Urinary bladder (tissue), 4 donors: Measurements from ENCODE around the gene SHISA7. TPM values are rescaled to one million over a fixed set of nuclear protein-coding genes. Genes with fewer than 3 reads are reported as not detected.

Experiments
- DNase-seq: peaks from one replicate; pipeline ENCODE4 v3.0.0-alpha.2; 2015; ENCODE audit errors: extremely low spot score
- H3K27ac ChIP-seq: one replicate; pipeline ENCODE4 v1.5.1; 2013; ENCODE audit warnings: low read depth, mild to moderate bottlenecking, moderate library complexity
- H3K36me3 ChIP-seq: one replicate; pipeline ENCODE4 v1.6.1; 2013; ENCODE audit warnings: mild to moderate bottlenecking, moderate library complexity; ENCODE audit not compliant: insufficient read depth
- H3K4me1 ChIP-seq: one replicate; pipeline ENCODE4 v1.6.1; 2013; ENCODE audit warnings: mild to moderate bottlenecking, moderate library complexity; ENCODE audit not compliant: insufficient read depth
- H3K4me3 ChIP-seq: one replicate; pipeline ENCODE4 v1.5.1; 2013; ENCODE audit warnings: low read depth, low read length
- WGBS: extraction: QIAGEN DNeasy Blood & Tissue Kit; methylation state at CpG from one replicate; pipeline ENCODE4 v1.1.7; 2013; 5-methylcytosine and 5-hydroxymethylcytosine counted together
- polyA plus RNA-seq: library from polyadenylated mRNA; stranded (reverse); fragments of 200-250 nt; gene quantifications from one replicate; pipeline ENCODE4 v1.2.3, GENCODE V29; 2013
- total RNA-seq: library from RNA; depleted of rRNA; stranded (reverse); fragments of >200 nt; gene quantifications from one replicate; pipeline ENCODE4 v1.2.3, GENCODE V29; 2014
- donor health status: healthy with polysubstance abuse.
- donor health status: healthy.

Gene SHISA7
- total and polyA plus RNA-seq, 2 donors: 0.05 to 0.16 TPM

- no peak overlapping the region for H3K27ac ChIP-seq
- 88% methylated on average over 12 of the region's 12 CpGs for WGBS
- H3K36me3 ChIP-seq: no peaks in the 10 kb centered on the region
- DNase-seq: no peak
- no peaks in the 10 kb centered on the region for H3K4me1 ChIP-seq
- H3K4me3 ChIP-seq: no peak overlapping the region
Observed at GRCh38 chr19:55398200-55398925, 44.7 kb downstream of the SHISA7 start.

- no peak for DNase-seq
- H3K4me1 ChIP-seq: peaks cover 3% of the 10 kb centered on the region
- no peak overlapping the region for H3K4me3 ChIP-seq
- WGBS: 64% methylated on average over 18 of the region's 18 CpGs
- H3K27ac ChIP-seq: peak overlapping the region; percentile 35
- H3K36me3 ChIP-seq: no peaks in the 10 kb centered on the region
Observed at GRCh38 chr19:55392820-55393761, 50.0 kb downstream of the SHISA7 start.

- peaks cover 3% of the 10 kb centered on the region for H3K4me1 ChIP-seq
- H3K4me3 ChIP-seq: no peak overlapping the region
- no peak overlapping the region for H3K27ac ChIP-seq
- 75% methylated on average over 18 of the region's 18 CpGs for WGBS
- no peaks in the 10 kb centered on the region for H3K36me3 ChIP-seq
- no peak for DNase-seq
Observed at GRCh38 chr19:55391702-55392615, 51.1 kb downstream of the SHISA7 start.

- H3K4me3 ChIP-seq: no peak overlapping the region
- no peaks in the 10 kb centered on the region for H3K36me3 ChIP-seq
- 74% methylated on average over 12 of the region's 12 CpGs for WGBS
- no peak for DNase-seq
- H3K27ac ChIP-seq: no peak overlapping the region
- H3K4me1 ChIP-seq: peaks cover 3% of the 10 kb centered on the region
Observed at GRCh38 chr19:55391191-55391670, 51.9 kb downstream of the SHISA7 start.

GRCh38 chr19:55390461-55390880 lies 52.6 kb downstream of the SHISA7 start:
- 67% methylated on average over 7 of the region's 7 CpGs for WGBS
- H3K36me3 ChIP-seq: no peaks in the 10 kb centered on the region
- no peak overlapping the region for H3K27ac ChIP-seq
- H3K4me1 ChIP-seq: peaks cover 3% of the 10 kb centered on the region
- no peak for DNase-seq
- H3K4me3 ChIP-seq: no peak overlapping the region

- WGBS: 81% methylated on average over 21 of the region's 21 CpGs
- Histone ChIP-seq H3K4me3 (no peak overlapping the region), H3K27ac (no peak overlapping the region), H3K4me1 (peaks cover 3% of the 10 kb centered on the region), H3K36me3 (no peaks in the 10 kb centered on the region)
- no peak for DNase-seq
Observed at GRCh38 chr19:55389386-55390317, 53.4 kb downstream of the SHISA7 start.

GRCh38 chr19:55387736-55388497 lies 55.2 kb downstream of the SHISA7 start:
- Histone ChIP-seq H3K27ac (no peak overlapping the region), H3K4me1 (peaks cover 3% of the 10 kb centered on the region), H3K4me3 (no peak overlapping the region), H3K36me3 (no peaks in the 10 kb centered on the region)
- WGBS: 82% methylated on average over 24 of the region's 24 CpGs
- no peak for DNase-seq

GRCh38 chr19:55386493-55386971 lies 56.6 kb downstream of the SHISA7 start:
- Histone ChIP-seq H3K4me1 (peaks cover 3% of the 10 kb centered on the region), H3K27ac (peak overlapping the region; percentile 72), H3K36me3 (no peaks in the 10 kb centered on the region), H3K4me3 (peak overlapping the region; percentile 71)
- WGBS: 3% methylated on average over 33 of the region's 33 CpGs
- DNase-seq: no peak

- H3K27ac ChIP-seq: peak within 1 kb of the TSS; percentile 90
- H3K36me3 ChIP-seq: no peaks in the 10 kb centered on the region
- H3K4me1 ChIP-seq: peaks cover 3% of the 10 kb centered on the region
- H3K4me3 ChIP-seq: peak within 1 kb of the TSS; percentile 71
- DNase-seq: peak; percentile 99
- under 1% methylated on average over 68 of the region's 68 CpGs for WGBS
Observed at GRCh38 chr19:55385724-55386492, 57.2 kb downstream of the SHISA7 start, which contains the start of gene RPL28. RPL28 (plus strand) TSS chr19:55385932; CDS start chr19:55386358, 426 bp downstream.

GRCh38 chr19:55384920-55385723 lies 58.0 kb downstream of the SHISA7 start:
- no peaks in the 10 kb centered on the region for H3K36me3 ChIP-seq
- peaks cover 3% of the 10 kb centered on the region for H3K4me1 ChIP-seq
- H3K27ac ChIP-seq: peak overlapping the region; percentile 90
- DNase-seq: peak; percentile 97
- WGBS: 5% methylated on average over 34 of the region's 34 CpGs
- peak overlapping the region; percentile 33 for H3K4me3 ChIP-seq
